OCI-LY3 (cell line): ENCODE data around the gene ARHGAP24.

Experiments
- CTCF ChIP-seq: fragments of 200-600, 300-600 bp; sonication (generic); IDR thresholded peaks from 2 replicates; pipeline ENCODE4 v1.5.1; 2014; ENCODE audit warnings: antibody characterized with exemption, low read length, low read depth
- EZH2phosphoT487 ChIP-seq: fragments of 200-600 bp; shearing (Covaris generic); IDR thresholded peaks from 2 replicates; pipeline ENCODE4 v1.6.1; 2018; ENCODE audit warnings: antibody characterized with exemption, mixed run types, low read depth

GRCh38 chr4:85613901-85614300 is 139.0 kb downstream of the ARHGAP24 start:
- no peak for TF ChIP-seq CTCF
- no peak for TF ChIP-seq EZH2phosphoT487
